GM18907 (cell line): ENCODE results near the gene METTL23.

Experiments
- ATAC-seq: cut with Tn5 transposase; IDR thresholded peaks from one replicate; pipeline ENCODE4 v1.9.1; 2021; ENCODE audit warnings: mild to moderate bottlenecking, moderate library complexity; ENCODE audit not compliant: unreplicated experiment

Gene METTL23, protein sequence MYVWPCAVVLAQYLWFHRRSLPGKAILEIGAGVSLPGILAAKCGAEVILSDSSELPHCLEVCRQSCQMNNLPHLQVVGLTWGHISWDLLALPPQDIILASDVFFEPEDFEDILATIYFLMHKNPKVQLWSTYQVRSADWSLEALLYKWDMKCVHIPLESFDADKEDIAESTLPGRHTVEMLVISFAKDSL

DNA sequence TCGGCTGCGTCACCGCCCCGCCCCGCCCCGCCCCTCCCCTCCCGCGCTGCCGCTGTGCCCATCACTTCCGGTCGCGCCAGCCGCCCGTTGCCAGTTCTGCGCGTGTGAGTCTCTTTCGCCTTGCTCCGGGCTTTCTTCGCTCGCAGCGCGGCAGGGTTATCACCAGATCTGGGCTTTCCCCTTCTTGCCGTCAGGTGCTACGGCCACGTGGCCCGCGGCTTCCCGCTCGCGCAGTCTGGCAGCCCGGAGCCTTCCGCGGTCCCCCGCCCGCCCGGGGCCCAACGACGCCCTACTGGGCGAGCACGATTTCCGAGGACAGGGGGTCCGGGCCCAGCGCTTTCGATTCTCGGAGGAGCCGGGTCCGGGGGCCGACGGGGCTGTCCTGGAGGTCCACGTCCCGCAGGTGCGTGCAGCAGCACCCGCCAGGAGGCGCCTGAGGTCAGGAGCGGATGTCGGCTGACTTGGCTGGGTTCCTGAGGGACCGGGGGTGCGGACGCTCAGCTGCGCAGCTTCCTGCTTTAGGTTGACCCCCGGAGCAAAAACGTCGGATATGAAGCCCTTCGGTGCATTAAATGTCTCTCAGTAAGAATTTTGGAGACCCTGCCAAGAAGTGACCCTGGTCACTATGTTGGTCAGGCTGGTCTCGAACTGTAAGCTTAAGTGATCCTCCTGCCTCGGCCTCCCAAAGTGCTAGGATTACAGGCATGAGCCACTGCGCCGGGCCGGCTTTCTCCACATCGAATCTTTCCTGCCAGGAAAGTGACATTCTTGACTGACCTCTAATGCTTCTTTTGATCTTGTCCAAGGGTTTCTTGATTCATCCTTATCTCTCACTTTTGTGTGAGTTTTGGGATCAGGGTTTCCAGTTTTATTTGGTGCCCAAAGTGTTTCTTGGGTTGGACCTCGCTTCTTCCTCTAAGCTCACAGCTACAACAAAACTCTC is at the start of gene METTL23:
Gene METTL23, plus strand, starts transcription at position 64 of the 943 bp plus-strand sequence. CDS start 2,872 bp downstream, outside the sequence.
- ATAC-seq: peak; percentile 61

DNA sequence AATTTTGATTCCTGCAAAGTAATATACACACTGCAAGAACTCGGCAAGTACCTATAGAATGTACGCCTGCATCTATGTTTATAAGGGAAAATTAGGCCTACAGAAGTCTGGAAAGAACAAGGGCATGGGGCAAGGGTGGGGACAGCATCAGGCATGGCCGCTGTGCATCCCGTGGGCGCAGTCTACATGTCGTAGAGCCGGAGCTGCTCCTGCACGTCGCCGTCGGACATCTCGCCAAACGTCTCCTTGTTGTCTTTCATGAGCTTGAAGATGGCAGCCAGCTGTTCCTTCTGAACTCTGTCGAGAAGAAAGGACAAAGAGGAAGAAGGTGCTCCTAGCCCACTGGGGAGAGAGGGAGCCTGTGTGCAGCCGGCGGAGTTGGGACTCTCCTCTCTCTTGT is 49.2 kb upstream of the METTL23 start:
- no peak for ATAC-seq

DNA sequence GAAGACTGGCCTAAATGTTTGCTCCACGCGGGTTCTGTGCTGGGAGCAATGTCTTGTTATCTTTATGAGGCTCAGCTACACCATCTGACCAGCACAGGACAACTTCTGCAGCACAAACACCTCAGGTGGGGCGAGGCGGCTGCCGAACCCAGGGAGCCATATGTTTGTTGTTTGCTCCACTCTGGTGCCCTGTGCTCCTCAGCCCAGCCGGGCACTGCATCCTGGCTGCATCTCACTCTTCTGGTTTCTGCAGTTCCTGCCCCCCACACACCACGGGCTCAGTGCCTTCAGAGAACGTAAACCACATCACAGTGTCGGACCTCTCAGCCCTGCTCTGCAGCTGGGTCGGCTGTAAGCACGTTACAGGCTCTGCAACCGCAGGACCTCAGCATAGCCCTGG is 48.3 kb upstream of the METTL23 start:
- no peak for ATAC-seq

DNA sequence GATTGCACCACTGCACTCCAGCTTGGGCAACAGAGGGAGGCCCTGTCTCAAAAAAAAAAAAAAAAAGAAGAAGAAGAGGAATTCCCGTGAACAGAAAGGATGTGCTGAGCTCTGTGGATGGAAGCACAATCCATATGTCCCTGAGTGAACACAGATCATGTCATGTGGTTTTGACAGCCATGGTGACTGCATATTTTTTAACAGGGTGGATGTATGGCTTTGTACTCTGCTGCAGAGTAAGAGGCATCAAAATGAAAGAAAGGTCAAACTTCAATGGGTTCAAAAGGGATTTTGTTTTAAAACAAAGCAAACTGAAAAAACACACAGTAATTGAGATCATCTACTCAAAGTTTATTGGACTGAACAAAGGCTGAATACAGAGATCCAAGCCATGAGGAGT is 47.4 kb upstream of the METTL23 start:
- ATAC-seq: no peak

DNA sequence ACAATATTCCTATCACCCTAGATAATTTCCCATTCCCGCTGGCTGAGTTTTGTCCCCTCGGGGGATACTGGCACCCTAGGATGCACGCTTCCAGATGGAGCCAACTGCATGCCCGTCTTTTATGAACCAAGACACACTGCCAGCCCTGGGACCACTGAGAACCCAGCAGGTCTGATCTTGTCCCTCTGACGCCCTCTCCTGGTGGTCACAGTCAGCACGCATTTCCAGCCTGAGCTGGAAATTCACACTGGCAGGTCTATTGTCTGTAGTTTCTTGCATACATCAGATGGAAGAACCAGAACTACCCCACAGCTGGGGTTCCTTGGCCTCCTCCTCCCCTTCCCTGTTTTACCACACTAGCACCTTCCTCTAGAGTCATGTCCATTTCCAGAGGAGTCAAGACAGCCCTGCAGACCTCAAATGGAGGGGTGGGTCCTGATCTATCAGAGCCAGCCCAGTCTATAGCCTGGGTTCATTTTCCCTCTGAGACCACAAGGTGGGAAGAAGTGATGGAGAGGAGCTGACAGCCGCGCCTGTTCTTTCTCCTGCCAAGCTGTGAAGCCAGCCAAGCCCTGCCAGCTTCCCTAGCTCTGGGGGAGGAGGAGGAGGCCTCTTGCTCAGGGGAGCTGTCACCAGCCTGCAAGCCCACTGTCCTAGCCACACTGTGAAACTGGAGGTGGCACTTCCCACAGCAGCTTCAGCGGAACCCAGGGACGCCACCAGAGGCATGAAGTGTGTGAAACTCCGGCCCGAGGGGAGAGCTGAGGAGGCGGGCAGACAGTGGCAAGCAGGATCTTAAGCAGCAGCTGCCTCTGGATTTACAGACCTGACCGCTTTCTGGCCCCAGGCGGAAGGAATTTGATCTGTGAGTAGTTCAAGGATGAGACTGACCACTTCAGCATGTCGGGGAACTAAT is 45.2 kb upstream of the METTL23 start:
- no peak for ATAC-seq

DNA sequence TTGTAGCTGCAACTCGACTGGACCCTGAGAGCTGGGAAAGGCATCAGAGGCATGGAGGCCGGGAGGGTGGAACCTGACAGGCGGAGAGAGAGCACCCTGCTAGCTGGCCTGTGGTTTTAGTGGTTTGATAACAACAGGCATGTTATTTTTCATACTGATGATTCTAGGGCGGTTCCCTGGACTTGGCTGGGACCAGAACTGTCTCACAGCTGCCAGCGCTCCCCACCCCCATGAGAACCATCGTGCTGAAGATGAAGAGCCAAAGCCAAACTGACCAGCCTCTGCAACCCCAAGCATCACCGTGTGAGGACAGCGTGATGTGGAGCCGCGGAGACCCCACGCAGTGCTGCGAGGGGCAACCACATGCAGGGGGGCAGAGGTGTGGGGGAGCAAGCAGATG is 44.3 kb upstream of the METTL23 start:
- no peak for ATAC-seq

DNA sequence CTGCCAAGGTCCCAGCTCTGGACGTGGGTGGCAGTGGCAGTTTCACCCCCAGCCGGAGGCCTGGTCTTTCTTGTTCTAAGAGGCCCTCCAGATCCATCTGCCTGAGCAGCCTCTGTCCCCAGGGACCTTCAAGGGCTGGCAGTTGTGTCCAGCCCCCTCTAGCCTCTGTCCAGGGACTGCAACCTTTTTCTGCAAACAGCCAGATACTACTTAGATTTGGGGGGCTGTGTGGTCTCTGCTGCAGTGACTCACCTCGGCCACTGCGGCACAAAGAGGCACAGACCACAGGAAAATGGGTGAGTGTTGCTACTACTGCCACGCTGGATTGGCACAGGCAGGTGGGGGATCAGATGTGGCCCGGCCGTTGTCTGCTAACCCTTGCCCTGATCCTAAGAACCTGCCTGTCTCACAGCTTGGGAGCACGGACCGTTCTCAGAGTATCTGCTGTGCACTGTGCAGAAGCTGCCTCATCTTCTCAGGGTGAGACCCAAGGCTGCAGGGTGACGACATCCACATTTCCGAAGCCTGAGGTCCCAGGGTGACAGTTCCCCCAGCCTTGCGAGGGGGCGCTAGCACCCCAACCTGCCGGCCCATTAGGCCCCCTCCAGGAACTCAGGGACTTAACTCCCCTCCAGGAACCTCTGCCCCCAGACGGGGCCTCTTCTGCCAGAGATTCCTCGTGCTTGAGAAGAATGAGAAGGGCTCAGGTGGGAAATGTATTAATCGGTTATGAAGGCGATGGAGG is 43.5 kb upstream of the METTL23 start:
- no peak for ATAC-seq

DNA sequence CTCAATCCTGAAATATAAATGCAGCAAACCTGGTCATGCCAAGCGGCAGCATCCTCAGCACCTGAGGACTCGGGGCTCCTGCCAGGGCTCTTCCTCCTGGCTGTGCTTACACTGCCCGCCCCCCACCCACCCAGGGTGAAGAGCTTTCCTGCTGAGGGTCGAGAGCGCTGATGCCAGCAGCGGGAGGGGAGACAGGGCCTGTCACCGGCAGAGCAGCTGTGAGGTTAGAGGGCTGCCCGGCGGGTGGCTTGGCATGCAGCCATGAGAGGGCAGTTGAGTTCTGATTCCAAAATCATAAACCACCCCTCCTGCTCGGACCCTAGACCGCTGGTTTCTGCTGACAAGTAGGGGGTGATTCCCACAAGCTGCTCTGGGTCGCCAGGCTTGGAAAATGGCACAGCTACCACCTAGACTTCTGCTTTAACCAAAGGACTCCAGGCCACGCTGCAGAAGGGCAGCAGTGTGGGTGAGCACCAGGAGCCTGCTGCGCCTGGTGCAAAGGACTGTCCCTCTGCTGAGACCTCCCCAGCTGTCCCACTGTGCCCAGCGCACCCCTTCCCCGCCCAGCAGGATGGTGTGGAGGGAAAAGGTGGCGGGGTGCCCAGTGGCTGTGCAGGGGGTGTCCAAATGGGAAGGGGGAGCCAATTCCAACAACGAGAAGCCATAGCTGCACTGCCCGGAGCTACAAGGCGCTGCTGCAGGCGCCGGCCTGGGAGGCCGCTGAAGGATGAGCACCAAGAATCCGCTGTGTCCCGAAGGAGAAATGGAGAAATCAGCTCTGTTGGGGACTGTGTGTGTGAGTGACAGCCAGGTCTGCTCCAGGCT is 42.5 kb upstream of the METTL23 start:
- no peak for ATAC-seq

DNA sequence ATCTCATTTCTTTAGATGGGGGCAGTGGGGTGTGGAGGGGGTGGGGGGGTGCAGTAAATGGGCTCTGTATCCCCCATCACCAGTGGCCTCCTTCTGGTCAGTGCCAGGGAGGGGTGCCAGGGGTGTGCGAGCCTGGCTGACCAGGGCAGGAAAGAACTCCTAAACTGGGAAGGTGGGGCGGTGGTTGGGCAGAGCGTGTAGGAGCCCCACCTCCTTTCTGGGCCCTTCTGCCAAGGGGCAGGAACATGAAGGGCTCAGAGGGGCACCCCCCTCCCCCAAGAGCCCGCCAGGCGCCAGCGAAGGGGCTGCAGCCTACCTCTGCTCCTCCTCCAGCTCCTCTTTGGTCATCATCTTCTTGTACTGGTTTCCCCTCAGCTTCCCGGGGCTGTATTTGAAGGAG is 41.9 kb upstream of the METTL23 start:
- no peak for ATAC-seq

DNA sequence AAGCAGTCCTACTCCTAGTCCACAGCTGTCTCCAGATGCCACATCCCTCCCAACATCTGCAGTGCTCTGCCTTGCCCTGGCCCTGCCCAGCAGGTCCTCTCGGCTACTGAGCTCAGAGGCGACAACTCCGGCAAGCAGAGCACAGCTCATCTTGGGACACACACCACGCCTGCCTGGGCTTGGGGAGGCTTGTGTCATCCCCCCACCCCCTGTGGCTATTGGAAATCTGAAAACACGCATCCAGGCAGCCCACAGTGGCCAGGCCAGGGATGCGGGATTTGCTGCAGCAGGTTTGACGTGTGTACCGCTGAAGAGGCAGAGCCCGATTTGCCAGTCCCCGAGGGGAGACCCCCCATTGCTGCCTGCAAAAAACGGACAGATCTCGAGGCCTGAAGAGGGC is 41.3 kb upstream of the METTL23 start:
- ATAC-seq: no peak

DNA sequence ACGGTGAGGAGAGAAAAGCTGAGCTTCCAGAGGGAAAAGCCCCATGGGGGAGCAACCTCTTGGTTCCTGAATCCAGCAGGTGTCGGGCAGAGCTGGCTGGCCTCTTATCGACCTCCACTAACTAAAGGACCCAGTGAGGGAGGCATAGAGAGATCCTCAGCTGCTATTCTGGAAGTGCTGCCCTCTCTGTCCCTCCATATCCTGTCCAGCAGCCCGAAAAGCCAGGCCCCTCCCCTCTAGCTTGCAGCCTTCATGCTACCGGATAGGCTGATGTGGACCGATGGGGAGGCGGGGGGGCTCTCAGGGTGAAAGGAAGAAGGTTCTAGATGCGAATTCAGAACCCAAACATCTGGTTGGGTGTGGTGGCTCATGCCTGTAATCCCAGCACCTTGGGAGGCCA is 40.8 kb upstream of the METTL23 start:
- no peak for ATAC-seq

DNA sequence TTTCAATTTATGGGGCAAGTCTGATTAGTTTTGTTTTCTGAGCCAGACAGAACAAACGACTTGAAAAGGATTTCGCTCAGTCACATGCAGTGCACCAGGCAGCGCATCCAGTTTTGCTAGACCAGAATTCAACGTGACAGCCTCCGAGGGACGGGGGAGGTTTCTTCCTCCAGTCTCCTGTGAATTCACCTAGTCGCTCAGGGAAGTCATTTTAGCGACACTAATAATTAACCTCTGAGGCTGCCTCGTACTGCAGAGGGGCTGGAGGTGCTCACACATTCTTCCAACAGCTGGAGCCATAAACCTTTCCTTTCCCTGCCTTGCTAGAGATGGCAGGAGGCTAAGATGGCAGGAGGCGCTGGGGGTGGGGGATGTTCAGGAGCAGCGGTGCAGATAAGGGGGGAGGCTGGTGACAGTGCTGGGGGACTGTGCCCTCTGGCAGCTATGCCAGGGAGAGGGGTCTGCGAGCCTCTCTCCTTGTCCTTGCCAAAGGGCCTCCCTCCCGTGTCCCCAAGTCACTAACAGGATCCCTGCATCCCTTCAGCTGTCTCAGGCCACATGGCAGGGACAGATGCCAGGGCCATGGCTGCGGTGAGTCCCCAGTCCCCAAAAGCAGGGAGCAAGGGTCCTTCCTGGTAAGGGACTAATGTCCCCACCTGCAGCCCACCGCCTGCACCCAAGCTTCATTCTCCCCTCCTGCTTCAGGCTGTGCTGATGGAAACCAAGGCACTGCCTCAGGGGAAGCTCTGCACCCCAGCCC is 39.9 kb upstream of the METTL23 start:
- ATAC-seq: no peak

DNA sequence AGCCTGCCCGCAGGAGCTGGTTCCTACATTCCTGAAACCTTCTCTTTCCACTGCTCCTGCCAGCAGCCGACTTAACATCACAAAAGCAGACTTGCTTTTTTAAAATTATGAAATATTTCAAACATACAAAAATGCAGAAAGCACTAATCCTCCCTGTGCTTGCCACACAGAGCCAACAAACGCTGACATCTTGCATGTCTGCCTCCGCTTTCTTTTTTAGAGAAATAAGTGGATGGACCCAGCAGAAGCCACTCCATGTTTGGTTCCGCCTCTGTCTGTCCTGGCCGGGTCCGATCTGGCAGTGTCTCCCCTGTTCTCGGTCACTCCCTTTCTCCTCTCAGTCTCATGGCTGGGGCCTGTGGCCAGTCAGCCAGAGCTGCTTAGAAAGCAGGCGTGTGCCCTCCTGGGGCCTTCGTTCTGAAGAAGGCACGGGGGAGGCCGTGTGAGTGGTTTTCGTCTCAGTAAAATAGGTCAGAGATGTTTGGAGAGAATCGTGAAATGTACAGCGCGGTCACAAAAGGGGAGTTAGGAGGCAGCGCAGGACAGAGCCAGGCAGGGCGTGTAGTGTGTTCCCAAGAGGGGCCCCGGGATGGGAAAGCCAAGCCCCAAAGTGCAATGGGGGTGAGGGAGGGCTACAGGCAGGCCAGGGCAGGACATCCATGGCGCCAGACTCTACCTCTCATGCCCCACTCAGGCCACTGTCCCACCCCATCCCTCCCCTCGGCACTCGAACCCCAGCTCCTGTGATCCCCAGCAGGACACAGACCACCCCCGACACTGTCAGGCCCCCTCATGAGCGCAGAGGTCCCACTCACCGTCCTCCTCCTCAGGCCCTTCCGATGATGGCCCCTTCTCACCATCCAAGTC is 39.1 kb upstream of the METTL23 start:
- ATAC-seq: no peak

DNA sequence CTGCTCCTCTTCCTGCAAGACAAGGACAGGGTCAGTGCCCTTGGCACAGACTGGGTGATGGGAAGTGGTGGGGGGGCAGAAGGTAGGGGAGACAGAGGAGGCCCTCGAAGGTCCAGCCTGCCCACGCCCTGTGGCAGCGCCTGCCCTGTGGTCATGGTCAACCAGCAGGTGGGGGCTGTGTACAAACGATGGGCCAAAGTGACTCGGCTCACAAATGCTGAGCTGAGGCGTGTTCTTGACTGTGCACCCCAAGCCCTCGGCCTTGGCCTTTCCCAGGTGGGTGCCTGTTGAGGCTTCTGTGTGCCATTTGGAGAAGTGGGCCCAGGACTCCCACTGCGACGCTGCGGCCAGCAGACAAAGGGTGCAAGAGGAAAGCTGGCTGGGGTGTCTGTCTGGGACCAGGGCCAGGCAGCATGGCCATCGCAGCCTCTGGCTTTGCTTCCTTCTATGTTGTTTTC is 38.4 kb upstream of the METTL23 start:
- no peak for ATAC-seq

DNA sequence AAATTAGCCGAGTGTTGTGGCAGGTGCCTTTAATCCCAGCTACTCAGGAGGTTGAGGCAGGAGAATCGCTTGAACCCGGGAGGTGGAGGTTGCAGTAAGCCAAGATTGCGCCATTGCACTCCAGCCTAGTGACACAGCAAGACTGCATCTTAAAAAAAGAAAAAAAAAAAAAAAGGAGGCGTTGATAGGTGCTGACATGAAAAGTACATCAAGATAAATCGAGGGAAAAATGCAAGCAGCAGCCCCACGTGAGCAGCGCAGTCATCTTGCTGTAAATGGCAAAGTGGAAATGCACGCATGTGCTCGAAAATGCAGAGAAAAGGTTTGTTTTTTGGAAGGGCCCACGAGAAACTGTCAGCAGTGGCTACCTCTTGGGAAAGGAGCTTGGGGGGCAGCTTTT is 36.8 kb upstream of the METTL23 start:
- ATAC-seq: no peak

DNA sequence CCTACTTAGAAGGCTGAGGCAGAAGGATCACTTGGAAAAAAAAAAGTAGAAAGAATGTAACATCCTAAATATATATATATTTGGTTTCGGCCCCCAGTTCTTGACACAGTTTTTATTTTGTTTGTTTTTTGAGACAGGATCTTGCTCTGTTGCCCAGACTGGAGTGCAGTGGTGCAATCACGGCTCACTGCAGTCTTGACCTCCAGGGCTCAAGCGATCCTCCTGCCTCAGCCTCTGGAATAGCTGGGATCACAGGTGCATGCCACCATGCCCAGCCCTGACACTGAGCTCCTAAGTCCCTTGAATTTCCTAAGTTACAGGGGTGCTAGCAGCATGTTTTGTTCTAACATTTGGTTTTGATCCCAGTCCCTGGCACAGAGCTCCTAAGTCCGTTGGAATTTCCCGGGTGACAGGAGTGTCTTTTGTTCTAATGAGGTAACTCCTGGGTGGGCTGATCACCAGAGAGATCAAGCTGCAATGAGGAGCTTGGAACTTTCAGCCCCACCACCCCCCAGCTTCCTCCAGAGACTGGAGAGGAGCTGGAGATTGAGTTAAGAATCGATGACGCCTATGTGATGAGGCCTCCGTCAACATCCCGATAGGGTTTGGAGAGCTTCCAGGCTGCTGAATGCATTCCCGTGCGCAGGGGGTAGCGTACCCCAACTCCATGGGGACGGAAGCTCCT is 35.9 kb upstream of the METTL23 start:
- ATAC-seq: no peak
